GM21619 (cell line): ENCODE data around the gene DCPS.
"Not testable (repeated sequence)": the region's sequence is repeated elsewhere in the genome, so short reads cannot be mapped to it uniquely, and the experiment has no call there.

Experiments
- ATAC-seq: cut with Tn5 transposase; IDR thresholded peaks from one replicate; pipeline ENCODE4 v1.9.1; 2021; ENCODE audit not compliant: unreplicated experiment

The DCPS gene

GRCh38 chr11:126288237-126288636 lies 15.6 kb upstream of the DCPS start:
- no peak for ATAC-seq

GRCh38 chr11:126290887-126291286 lies 13.0 kb upstream of the DCPS start:
- no peak for ATAC-seq

GRCh38 chr11:126293726-126294125 lies 10.1 kb upstream of the DCPS start:
- ATAC-seq = peak; percentile 59

- no peak for ATAC-seq
Observed at GRCh38 chr11:126297004-126297403, 6.9 kb upstream of the DCPS start.

GRCh38 chr11:126304457-126305075 lies 706 bp downstream of the DCPS start:
- peak; percentile 31 for ATAC-seq

GRCh38 chr11:126305699-126306098 lies 1.8 kb downstream of the DCPS start:
- ATAC-seq = peak; percentile 57

- no peak for ATAC-seq
Observed at GRCh38 chr11:126307706-126308105, 3.8 kb downstream of the DCPS start.

GRCh38 chr11:126308271-126308671 lies 4.4 kb downstream of the DCPS start:
- no peak for ATAC-seq

- not testable (repeated sequence) for ATAC-seq
Observed at GRCh38 chr11:126308771-126309170, 4.9 kb downstream of the DCPS start.

GRCh38 chr11:126310200-126310991 lies 6.5 kb downstream of the DCPS start:
- ATAC-seq = peak; percentile 38

- no peak for ATAC-seq
Observed at GRCh38 chr11:126310992-126311310, 7.1 kb downstream of the DCPS start.

- ATAC-seq = peak; percentile 75
Observed at GRCh38 chr11:126311401-126312291, 7.8 kb downstream of the DCPS start.

GRCh38 chr11:126312961-126313360 lies 9.1 kb downstream of the DCPS start:
- ATAC-seq = no peak

- ATAC-seq = no peak
Observed at GRCh38 chr11:126313826-126314225, 10.0 kb downstream of the DCPS start.

GRCh38 chr11:126317432-126317755 lies 13.5 kb downstream of the DCPS start:
- ATAC-seq = no peak

- no peak for ATAC-seq
Observed at GRCh38 chr11:126317756-126318573, 14.1 kb downstream of the DCPS start.

- peak; percentile 97 for ATAC-seq
Observed at GRCh38 chr11:126318574-126319373, 14.9 kb downstream of the DCPS start.

GRCh38 chr11:126319374-126319740 lies 15.5 kb downstream of the DCPS start:
- no peak for ATAC-seq

- ATAC-seq = no peak
Observed at GRCh38 chr11:126322996-126323395, 19.1 kb downstream of the DCPS start.

GRCh38 chr11:126327281-126328000 lies 23.6 kb downstream of the DCPS start:
- no peak for ATAC-seq
